Measurements from ENCODE around the gene OAF.
"Not testable (repeated sequence)": the region's sequence is repeated elsewhere in the genome, so short reads cannot be mapped to it uniquely, and the experiment has no call there.

Gene OAF

DNA sequence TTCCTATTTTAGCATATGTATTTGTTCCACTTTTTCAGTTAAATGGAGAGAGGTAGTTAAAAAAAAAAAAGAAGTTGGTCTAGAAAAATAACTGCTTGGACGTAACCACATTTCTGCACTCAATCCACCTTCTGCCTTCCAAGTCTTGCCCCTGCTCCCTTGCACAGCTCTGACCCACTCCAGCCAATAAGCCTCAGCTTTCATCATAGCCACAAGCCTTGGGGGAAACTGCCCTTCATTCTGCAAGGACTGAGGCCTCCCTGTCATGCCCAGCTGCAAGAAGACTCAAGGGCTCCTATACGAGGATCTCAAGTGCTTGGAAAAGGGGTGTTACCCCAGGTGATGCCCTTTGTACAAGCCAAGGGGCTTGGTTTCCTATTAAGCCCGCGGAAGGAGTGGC, 36.0 kb upstream of the OAF start:
- H3K79me2 ChIP-seq (ENCODE audit: insufficient read depth, low read length), result no peaks in the 10 kb centered on the region

DNA sequence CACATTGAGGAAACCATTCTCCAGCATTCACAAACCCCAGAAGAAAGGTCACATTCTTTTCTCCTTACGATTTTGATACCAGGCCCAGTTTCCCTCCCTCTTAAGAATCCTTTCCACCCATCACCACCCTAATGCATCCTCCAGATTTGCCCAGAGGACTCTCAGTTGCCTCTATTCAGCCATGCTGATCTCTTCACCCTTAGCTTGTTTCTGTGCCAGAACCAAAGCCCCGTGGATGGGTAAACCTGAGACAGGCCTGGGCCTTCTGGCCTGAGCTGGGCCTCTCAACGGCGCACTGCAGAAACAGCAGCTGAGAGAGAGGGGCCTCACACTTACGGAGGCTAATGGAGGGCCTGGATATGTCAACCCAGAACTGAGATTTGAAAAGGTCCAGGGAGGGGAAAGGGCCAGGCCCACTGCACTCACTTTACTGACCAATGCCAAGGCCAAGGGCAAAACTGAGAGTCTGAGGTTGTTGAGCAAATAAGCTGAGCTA, 32.2 kb upstream of the OAF start:
- no peak for DNase-seq
- Histone ChIP-seq H3K27me3 (ENCODE audit: insufficient read depth, low read length, poor library complexity) (peaks cover 34% of the 10 kb centered on the region), H3K9ac (ENCODE audit: low read depth, low read length) (no peak overlapping the region), H3K27ac (ENCODE audit: low read length) (no peak overlapping the region), H2AFZ (ENCODE audit: low read depth, low read length) (no peak overlapping the region), H3K9me3 (ENCODE audit: insufficient read depth, low read length, severe bottlenecking) (no peaks in the 10 kb centered on the region), H3K79me2 (ENCODE audit: insufficient read depth, low read length) (no peaks in the 10 kb centered on the region), H3K36me3 (ENCODE audit: insufficient read depth, low read length) (no peaks in the 10 kb centered on the region), H3K4me1 (ENCODE audit: insufficient read depth, low read length) (no peaks in the 10 kb centered on the region), H3K4me2 (ENCODE audit: insufficient read depth, low read length) (no peak overlapping the region), H3K4me3 (ENCODE audit: low read depth in 1 of 2, low read length in 2 of 2) (no peak overlapping the region), H4K20me1 (ENCODE audit: insufficient read depth, low read length) (0 out of 2 replicates have a peak, but pooled peaks cover 12% of the 10 kb centered on the region)
- ATAC-seq (ENCODE audit: insufficient read depth, low read depth), result no peak
- no peak for TF ChIP-seq EZH2 (IDR thresholded peaks at IDR 0.05; ENCODE audit: borderline replicate concordance, low read depth, low read length, severe bottlenecking)
- TF ChIP-seq, protein P1, sequence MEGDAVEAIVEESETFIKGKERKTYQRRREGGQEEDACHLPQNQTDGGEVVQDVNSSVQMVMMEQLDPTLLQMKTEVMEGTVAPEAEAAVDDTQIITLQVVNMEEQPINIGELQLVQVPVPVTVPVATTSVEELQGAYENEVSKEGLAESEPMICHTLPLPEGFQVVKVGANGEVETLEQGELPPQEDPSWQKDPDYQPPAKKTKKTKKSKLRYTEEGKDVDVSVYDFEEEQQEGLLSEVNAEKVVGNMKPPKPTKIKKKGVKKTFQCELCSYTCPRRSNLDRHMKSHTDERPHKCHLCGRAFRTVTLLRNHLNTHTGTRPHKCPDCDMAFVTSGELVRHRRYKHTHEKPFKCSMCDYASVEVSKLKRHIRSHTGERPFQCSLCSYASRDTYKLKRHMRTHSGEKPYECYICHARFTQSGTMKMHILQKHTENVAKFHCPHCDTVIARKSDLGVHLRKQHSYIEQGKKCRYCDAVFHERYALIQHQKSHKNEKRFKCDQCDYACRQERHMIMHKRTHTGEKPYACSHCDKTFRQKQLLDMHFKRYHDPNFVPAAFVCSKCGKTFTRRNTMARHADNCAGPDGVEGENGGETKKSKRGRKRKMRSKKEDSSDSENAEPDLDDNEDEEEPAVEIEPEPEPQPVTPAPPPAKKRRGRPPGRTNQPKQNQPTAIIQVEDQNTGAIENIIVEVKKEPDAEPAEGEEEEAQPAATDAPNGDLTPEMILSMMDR (IDR thresholded peaks at IDR 0.05; ENCODE audit: borderline replicate concordance, extremely low read depth, low read length, poor library complexity, severe bottlenecking), result no peak

More for the DNA sequence above, 36.0 kb upstream of the OAF start:
- no peak overlapping the region for H3K9ac ChIP-seq (ENCODE audit: low read depth, low read length)
- no peaks in the 10 kb centered on the region for H3K4me1 ChIP-seq (ENCODE audit: insufficient read depth, low read length)
- DNase-seq (no peak), ATAC-seq (ENCODE audit: insufficient read depth, low read depth) (no peak)
- H2AFZ ChIP-seq (ENCODE audit: low read depth, low read length), result no peak overlapping the region
- peaks cover 7% of the 10 kb centered on the region; the same call in 1 of the 2 replicates for H4K20me1 ChIP-seq (ENCODE audit: insufficient read depth, low read length)
- H3K4me3 ChIP-seq (ENCODE audit: low read depth in 1 of 2, low read length in 2 of 2), result no peak overlapping the region
- H3K4me2 ChIP-seq (ENCODE audit: insufficient read depth, low read length), result no peak overlapping the region
- no peaks in the 10 kb centered on the region for H3K36me3 ChIP-seq (ENCODE audit: insufficient read depth, low read length)
- peaks cover 41% of the 10 kb centered on the region for H3K27me3 ChIP-seq (ENCODE audit: insufficient read depth, low read length, poor library complexity)
- no peak overlapping the region for H3K27ac ChIP-seq (ENCODE audit: low read length)
- no peaks in the 10 kb centered on the region for H3K9me3 ChIP-seq (ENCODE audit: insufficient read depth, low read length, severe bottlenecking)
- TF ChIP-seq, protein P1 (IDR thresholded peaks at IDR 0.05; ENCODE audit: borderline replicate concordance, extremely low read depth, low read length, poor library complexity, severe bottlenecking), result no peak
- TF ChIP-seq EZH2 (IDR thresholded peaks at IDR 0.05; ENCODE audit: borderline replicate concordance, low read depth, low read length, severe bottlenecking), result no peak

GRCh38 chr11:120179057-120179672, 31.7 kb upstream of the OAF start:
- no peaks in the 10 kb centered on the region for H3K36me3 ChIP-seq (ENCODE audit: insufficient read depth, low read length)
- peaks cover 31% of the 10 kb centered on the region for H3K27me3 ChIP-seq (ENCODE audit: insufficient read depth, low read length, poor library complexity)
- H3K4me3 ChIP-seq (ENCODE audit: low read depth in 1 of 2, low read length in 2 of 2), result no peak overlapping the region
- no peak overlapping the region for H3K4me2 ChIP-seq (ENCODE audit: insufficient read depth, low read length)
- ATAC-seq (ENCODE audit: insufficient read depth, low read depth) (no peak), DNase-seq (no peak)
- no peaks in the 10 kb centered on the region for H3K9me3 ChIP-seq (ENCODE audit: insufficient read depth, low read length, severe bottlenecking)
- H2AFZ ChIP-seq (ENCODE audit: low read depth, low read length), result no peak overlapping the region
- H3K4me1 ChIP-seq (ENCODE audit: insufficient read depth, low read length), result no peaks in the 10 kb centered on the region
- TF ChIP-seq EZH2 (IDR thresholded peaks at IDR 0.05; ENCODE audit: borderline replicate concordance, low read depth, low read length, severe bottlenecking), result no peak
- TF ChIP-seq, protein P1 (IDR thresholded peaks at IDR 0.05; ENCODE audit: borderline replicate concordance, extremely low read depth, low read length, poor library complexity, severe bottlenecking), result no peak
- H3K9ac ChIP-seq (ENCODE audit: low read depth, low read length), result no peak overlapping the region
- no peaks in the 10 kb centered on the region for H3K79me2 ChIP-seq (ENCODE audit: insufficient read depth, low read length)
- 0 out of 2 replicates have a peak, but pooled peaks cover 12% of the 10 kb centered on the region for H4K20me1 ChIP-seq (ENCODE audit: insufficient read depth, low read length)
- H3K27ac ChIP-seq (ENCODE audit: low read length), result no peak overlapping the region

- DNase-seq; H3K4me2 ChIP-seq (ENCODE audit: insufficient read depth, low read length); H3K4me3 ChIP-seq (ENCODE audit: low read depth in 1 of 2, low read length in 2 of 2); H2AFZ ChIP-seq (ENCODE audit: low read depth, low read length); H3K9ac ChIP-seq (ENCODE audit: low read depth, low read length); H3K27ac ChIP-seq (ENCODE audit: low read length); H3K79me2 ChIP-seq (ENCODE audit: insufficient read depth, low read length); ATAC-seq (ENCODE audit: insufficient read depth, low read depth); H3K36me3 ChIP-seq (ENCODE audit: insufficient read depth, low read length); H3K9me3 ChIP-seq (ENCODE audit: insufficient read depth, low read length, severe bottlenecking); H3K4me1 ChIP-seq (ENCODE audit: insufficient read depth, low read length): not testable (repeated sequence)
- H3K27me3 ChIP-seq (ENCODE audit: insufficient read depth, low read length, poor library complexity), result peaks cover 29% of the 10 kb centered on the region
- peaks cover 12% of the 10 kb centered on the region; the same call in 1 of the 2 replicates for H4K20me1 ChIP-seq (ENCODE audit: insufficient read depth, low read length)
Measured at GRCh38 chr11:120180063-120180462, 30.8 kb upstream of the OAF start.

Measured in DND-41 (cell line).